Loucy (cell line): ENCODE results near the gene KYNU.

Experiments
- EZH2phosphoT487 ChIP-seq: fragments of 200-600 bp; IDR thresholded peaks from 2 replicates; pipeline ENCODE4 v1.6.1; 2018; ENCODE audit warnings: antibody characterized with exemption, mild to moderate bottlenecking, moderate library complexity, borderline replicate concordance
- TF ChIP-seq, protein P1 (sequence below): fragments of 200-600 bp; sonication (generic); conservative IDR thresholded peaks from 2 replicates; pipeline ENCODE4 v1.5.1; 2014; ENCODE audit warnings: mild to moderate bottlenecking, antibody characterized with exemption, low read length

DNA sequence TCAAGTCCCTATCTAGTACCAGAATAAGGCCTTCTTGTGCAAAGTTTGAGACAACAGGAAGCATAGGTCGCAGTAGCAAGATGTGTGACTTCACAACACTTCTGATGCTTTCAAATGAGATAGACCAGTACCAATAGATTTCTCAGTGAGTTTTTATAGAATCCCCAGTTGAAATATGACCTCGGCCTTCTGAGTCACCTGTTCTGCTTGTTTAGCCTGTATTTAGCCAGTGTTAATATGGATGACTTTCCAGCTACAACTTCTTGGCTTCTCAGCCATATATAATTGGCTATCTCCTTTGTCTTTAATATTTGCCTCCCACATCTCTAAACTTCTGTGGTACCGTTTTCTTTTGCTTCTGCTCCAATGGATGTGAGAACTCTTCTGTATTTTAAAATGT, 113.8 kb downstream of the KYNU start:
- TF ChIP-seq, protein P1, sequence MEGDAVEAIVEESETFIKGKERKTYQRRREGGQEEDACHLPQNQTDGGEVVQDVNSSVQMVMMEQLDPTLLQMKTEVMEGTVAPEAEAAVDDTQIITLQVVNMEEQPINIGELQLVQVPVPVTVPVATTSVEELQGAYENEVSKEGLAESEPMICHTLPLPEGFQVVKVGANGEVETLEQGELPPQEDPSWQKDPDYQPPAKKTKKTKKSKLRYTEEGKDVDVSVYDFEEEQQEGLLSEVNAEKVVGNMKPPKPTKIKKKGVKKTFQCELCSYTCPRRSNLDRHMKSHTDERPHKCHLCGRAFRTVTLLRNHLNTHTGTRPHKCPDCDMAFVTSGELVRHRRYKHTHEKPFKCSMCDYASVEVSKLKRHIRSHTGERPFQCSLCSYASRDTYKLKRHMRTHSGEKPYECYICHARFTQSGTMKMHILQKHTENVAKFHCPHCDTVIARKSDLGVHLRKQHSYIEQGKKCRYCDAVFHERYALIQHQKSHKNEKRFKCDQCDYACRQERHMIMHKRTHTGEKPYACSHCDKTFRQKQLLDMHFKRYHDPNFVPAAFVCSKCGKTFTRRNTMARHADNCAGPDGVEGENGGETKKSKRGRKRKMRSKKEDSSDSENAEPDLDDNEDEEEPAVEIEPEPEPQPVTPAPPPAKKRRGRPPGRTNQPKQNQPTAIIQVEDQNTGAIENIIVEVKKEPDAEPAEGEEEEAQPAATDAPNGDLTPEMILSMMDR: no peak
- no peak for TF ChIP-seq EZH2phosphoT487
